Endothelial cell of umbilical vein (primary cell): Measurements from ENCODE around the gene JAKMIP3.

ENCODE experiments used
- EZH2 ChIP-seq: IDR thresholded peaks from 2 replicates; pipeline ENCODE4 v1.6.1; 2012; ENCODE audit warnings: borderline replicate concordance, low read depth, mild to moderate bottlenecking, moderate library complexity, low read length, inconsistent platforms; ENCODE audit not compliant: severe bottlenecking
- FOS ChIP-seq: IDR thresholded peaks from 2 replicates; pipeline ENCODE4 v1.6.1; 2011; ENCODE audit warnings: mild to moderate bottlenecking, low read length, moderate library complexity, borderline replicate concordance; ENCODE audit not compliant: insufficient read depth
- GATA2 ChIP-seq: IDR thresholded peaks from 2 replicates; pipeline ENCODE4 v1.7.0; 2011; ENCODE audit warnings: low read depth, mild to moderate bottlenecking, moderate library complexity, mixed read lengths, low read length; ENCODE audit not compliant: insufficient read length, insufficient read depth
- MYC ChIP-seq: IDR thresholded peaks from one replicate; pipeline ENCODE4 v1.6.1; 2011; ENCODE audit warnings: mild to moderate bottlenecking, low read depth, low read length
- POLR2A ChIP-seq: IDR thresholded peaks from 2 replicates; pipeline ENCODE4 v1.6.1; 2012; ENCODE audit warnings: low read depth, mild to moderate bottlenecking, control low read depth, low read length
- POLR2AphosphoS5 ChIP-seq: IDR thresholded peaks from 2 replicates; pipeline ENCODE4 v1.6.1; 2012; ENCODE audit warnings: low read depth, mild to moderate bottlenecking, control low read depth, low read length, moderate library complexity; ENCODE audit not compliant: insufficient read depth
- TF ChIP-seq, protein P1 (sequence below), 2 donors: IDR thresholded peaks; 1 replicate in 1 of 2; 2 replicates in 1 of 2; pipeline ENCODE4 v1.5.1; 2011; ENCODE audit warnings: low read length in 2 of 2, mild to moderate bottlenecking in 2 of 2, moderate library complexity in 2 of 2, control low read depth in 1 of 2, inconsistent platforms in 1 of 2, low read depth in 1 of 2; ENCODE audit not compliant: insufficient read depth in 1 of 2; ENCODE audit errors: extremely low read depth in 1 of 2
- TF ChIP-seq, protein P2 (sequence below): IDR thresholded peaks from 2 replicates; pipeline ENCODE4 v1.6.1; 2011; ENCODE audit not compliant: insufficient read depth, insufficient read length

- TF ChIP-seq POLR2A (no peak), POLR2AphosphoS5 (no peak), EZH2 (no peak), MYC (no peak), GATA2 (no peak), FOS (no peak)
- TF ChIP-seq, protein P1, sequence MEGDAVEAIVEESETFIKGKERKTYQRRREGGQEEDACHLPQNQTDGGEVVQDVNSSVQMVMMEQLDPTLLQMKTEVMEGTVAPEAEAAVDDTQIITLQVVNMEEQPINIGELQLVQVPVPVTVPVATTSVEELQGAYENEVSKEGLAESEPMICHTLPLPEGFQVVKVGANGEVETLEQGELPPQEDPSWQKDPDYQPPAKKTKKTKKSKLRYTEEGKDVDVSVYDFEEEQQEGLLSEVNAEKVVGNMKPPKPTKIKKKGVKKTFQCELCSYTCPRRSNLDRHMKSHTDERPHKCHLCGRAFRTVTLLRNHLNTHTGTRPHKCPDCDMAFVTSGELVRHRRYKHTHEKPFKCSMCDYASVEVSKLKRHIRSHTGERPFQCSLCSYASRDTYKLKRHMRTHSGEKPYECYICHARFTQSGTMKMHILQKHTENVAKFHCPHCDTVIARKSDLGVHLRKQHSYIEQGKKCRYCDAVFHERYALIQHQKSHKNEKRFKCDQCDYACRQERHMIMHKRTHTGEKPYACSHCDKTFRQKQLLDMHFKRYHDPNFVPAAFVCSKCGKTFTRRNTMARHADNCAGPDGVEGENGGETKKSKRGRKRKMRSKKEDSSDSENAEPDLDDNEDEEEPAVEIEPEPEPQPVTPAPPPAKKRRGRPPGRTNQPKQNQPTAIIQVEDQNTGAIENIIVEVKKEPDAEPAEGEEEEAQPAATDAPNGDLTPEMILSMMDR (IDR thresholded peaks at IDR 0.05; ENCODE audit: extremely low read depth in 1 of 2, insufficient read depth in 1 of 2, low read depth in 1 of 2, low read length in 2 of 2), result no peak
- TF ChIP-seq, protein P2, sequence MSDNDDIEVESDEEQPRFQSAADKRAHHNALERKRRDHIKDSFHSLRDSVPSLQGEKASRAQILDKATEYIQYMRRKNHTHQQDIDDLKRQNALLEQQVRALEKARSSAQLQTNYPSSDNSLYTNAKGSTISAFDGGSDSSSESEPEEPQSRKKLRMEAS, result no peak
Observed at GRCh38 chr10:132070724-132071123, 5.0 kb downstream of the JAKMIP3 start.
